H9 (cell line): ENCODE results near the gene ERC1. TPM values are rescaled to one million over a fixed set of nuclear protein-coding genes. Genes with fewer than 3 reads are reported as not detected.
A peak's percentile ranks its signal among the peaks of the same experiment; 100 is the strongest.

Experiments used
- DNase-seq: peaks from one replicate; pipeline ENCODE4 v3.0.0-alpha.2; 2017
- H2AFZ ChIP-seq: one replicate; pipeline ENCODE4 v1.6.1; 2013; ENCODE audit warnings: mild to moderate bottlenecking, low read length, control low read depth, moderate library complexity
- H2AK5ac ChIP-seq: 2 replicates; pipeline ENCODE4 v1.6.1; 2013; ENCODE audit warnings: low read length, control low read depth, mixed read lengths; ENCODE audit not compliant: insufficient read length
- H2BK120ac ChIP-seq: one replicate; pipeline ENCODE4 v1.6.1; 2013; ENCODE audit warnings: low read depth, mild to moderate bottlenecking, low read length, control low read depth, inconsistent platforms; ENCODE audit not compliant: poor library complexity, severe bottlenecking
- H2BK12ac ChIP-seq: 2 replicates; pipeline ENCODE4 v1.6.1; 2013; ENCODE audit warnings: low read length, control low read depth, mixed read lengths, low read depth; ENCODE audit not compliant: insufficient read length
- H2BK15ac ChIP-seq: 2 replicates; pipeline ENCODE4 v1.6.1; 2013; ENCODE audit warnings: low read depth, low read length, control low read depth
- H2BK20ac ChIP-seq: one replicate; pipeline ENCODE4 v1.6.1; 2013; ENCODE audit warnings: low read depth, mild to moderate bottlenecking, low read length, control low read depth, inconsistent platforms; ENCODE audit not compliant: poor library complexity, severe bottlenecking
- H2BK5ac ChIP-seq: 2 replicates; pipeline ENCODE4 v1.6.1; 2013; ENCODE audit warnings: low read length, control low read depth, mixed read lengths; ENCODE audit not compliant: insufficient read length
- H3K14ac ChIP-seq: 2 replicates; pipeline ENCODE4 v1.6.1; 2013; ENCODE audit warnings: low read length, control low read depth; ENCODE audit not compliant: insufficient read depth
- H3K18ac ChIP-seq: 2 replicates; pipeline ENCODE4 v1.6.1; 2013; ENCODE audit warnings: low read depth, mild to moderate bottlenecking, mixed read lengths, low read length, control low read depth; ENCODE audit not compliant: insufficient read length
- H3K23ac ChIP-seq: 2 replicates; pipeline ENCODE4 v1.6.1; 2013; ENCODE audit warnings: low read length, control low read depth, mixed read lengths, low read depth; ENCODE audit not compliant: insufficient read length
- H3K23me2 ChIP-seq: 2 replicates; pipeline ENCODE4 v1.6.1; 2013; ENCODE audit warnings: low read depth, mild to moderate bottlenecking, mixed read lengths, low read length, control low read depth; ENCODE audit not compliant: insufficient read length, poor library complexity, severe bottlenecking
- H3K27ac ChIP-seq: 2 replicates; pipeline ENCODE4 v1.5.1; 2013; ENCODE audit warnings: low read length, control low read depth, mixed read lengths, low read depth; ENCODE audit not compliant: insufficient read length
- H3K27me3 ChIP-seq: 2 replicates; pipeline ENCODE4 v1.6.1; 2013; ENCODE audit warnings: low read length, control low read depth, inconsistent platforms; ENCODE audit not compliant: insufficient read depth
- H3K4ac ChIP-seq: 2 replicates; pipeline ENCODE4 v1.6.1; 2013; ENCODE audit warnings: low read depth, mild to moderate bottlenecking, control low read depth, inconsistent platforms, low read length, moderate library complexity
- H3K4me1 ChIP-seq: 2 replicates; pipeline ENCODE4 v1.6.1; 2013; ENCODE audit warnings: low read length, control low read depth, inconsistent platforms; ENCODE audit not compliant: insufficient read depth
- H3K4me2 ChIP-seq: 2 replicates; pipeline ENCODE4 v1.6.1; 2013; ENCODE audit warnings: low read length, control low read depth, mixed read lengths; ENCODE audit not compliant: insufficient read length, insufficient read depth
- H3K56ac ChIP-seq: 2 replicates; pipeline ENCODE4 v1.6.1; 2013; ENCODE audit warnings: low read depth, mild to moderate bottlenecking, mixed read lengths, low read length, control low read depth; ENCODE audit not compliant: insufficient read length
- H3K79me1 ChIP-seq: 2 replicates; pipeline ENCODE4 v1.6.1; 2013; ENCODE audit warnings: low read depth, mild to moderate bottlenecking, moderate library complexity, low read length, control low read depth, inconsistent platforms; ENCODE audit not compliant: insufficient read depth, poor library complexity, severe bottlenecking
- H3K79me2 ChIP-seq: 2 replicates; pipeline ENCODE4 v1.6.1; 2013; ENCODE audit warnings: low read length, control low read depth, inconsistent platforms; ENCODE audit not compliant: insufficient read depth
- H3K9ac ChIP-seq: 2 replicates; pipeline ENCODE4 v1.6.1; 2013; ENCODE audit warnings: low read length, control low read depth, mixed read lengths; ENCODE audit not compliant: insufficient read length; ENCODE audit errors: extremely low read depth
- H3K9me3 ChIP-seq: one replicate; pipeline ENCODE4 v1.6.1; 2013; ENCODE audit warnings: low read depth, low read length, inconsistent platforms; ENCODE audit not compliant: control insufficient read depth
- H3T11ph ChIP-seq: one replicate; pipeline ENCODE4 v1.6.1; 2013; ENCODE audit warnings: mild to moderate bottlenecking, low read length, control low read depth, inconsistent platforms
- H4K20me1 ChIP-seq: one replicate; pipeline ENCODE4 v1.6.1; 2013; ENCODE audit not compliant: control insufficient read depth, insufficient read length, insufficient read depth
- H4K5ac ChIP-seq: 2 replicates; pipeline ENCODE4 v1.6.1; 2013; ENCODE audit warnings: low read depth, mild to moderate bottlenecking, mixed read lengths, low read length, control low read depth; ENCODE audit not compliant: insufficient read length
- H4K8ac ChIP-seq: replicated peaks from 2 replicates; pipeline ENCODE4 v1.6.1; 2013; ENCODE audit warnings: low read length, control low read depth, mixed read lengths, low read depth; ENCODE audit not compliant: insufficient read length
- H4K91ac ChIP-seq: 2 replicates; pipeline ENCODE4 v1.6.1; 2013; ENCODE audit warnings: low read depth, mild to moderate bottlenecking, moderate library complexity, mixed read lengths, low read length, control low read depth; ENCODE audit not compliant: insufficient read length
- H3K27ac Mint-ChIP-seq, 3 experiments: 2 replicates in 2 of 3; 3 replicates in 1 of 3; pipeline ENCODE4 v1.8.0; 2020 to 2021; ENCODE audit warnings: mixed read lengths in 3 of 3, mild to moderate bottlenecking in 1 of 3, moderate library complexity in 1 of 3
- H3K27me3 Mint-ChIP-seq: 2 replicates; pipeline ENCODE4 v1.8.0; 2021; ENCODE audit warnings: low read depth, mild to moderate bottlenecking, moderate library complexity, mixed read lengths
- H3K36me3 Mint-ChIP-seq, 3 experiments: 2 replicates in 2 of 3; 3 replicates in 1 of 3; pipeline ENCODE4 v1.8.0; 2020 to 2021; ENCODE audit warnings: low read depth in 3 of 3, mixed read lengths in 3 of 3; ENCODE audit not compliant: insufficient read depth in 1 of 3
- H3K4me1 Mint-ChIP-seq, 2 experiments: 2 replicates each; pipeline ENCODE4 v1.8.0; 2020; ENCODE audit warnings: mixed read lengths in 2 of 2
- H3K4me3 Mint-ChIP-seq, 2 experiments: 2 replicates in 1 of 2; 3 replicates in 1 of 2; pipeline ENCODE4 v1.8.0; 2020 to 2021; ENCODE audit warnings: mild to moderate bottlenecking in 2 of 2, mixed read lengths in 2 of 2, moderate library complexity in 1 of 2
- H3K9me3 Mint-ChIP-seq, 2 experiments: 2 replicates in 1 of 2; 3 replicates in 1 of 2; pipeline ENCODE4 v1.8.0; 2020; ENCODE audit warnings: mild to moderate bottlenecking in 2 of 2, mixed read lengths in 2 of 2, moderate library complexity in 1 of 2
- CTCF ChIP-seq: fragments of 200-600 bp; sonication (generic); conservative IDR thresholded peaks from 3 replicates; pipeline ENCODE4 v1.8.0; 2021; ENCODE audit warnings: antibody characterized with exemption, mild to moderate bottlenecking
- WGBS: extraction: QIAGEN DNeasy Blood & Tissue Kit; methylation state at CpG from one replicate; pipeline ENCODE4 v1.1.7; 2013; ENCODE audit warnings: missing lambda C conversion rate, low lambda C conversion rate, mixed read lengths; ENCODE audit not compliant: insufficient read length; ENCODE audit errors: extremely low coverage; 5-methylcytosine and 5-hydroxymethylcytosine counted together
- total RNA-seq: library from RNA; stranded (reverse); gene quantifications from 2 replicates; pipeline ENCODE4 v1.2.1, GENCODE V29; 2021

Gene ERC1
- total RNA-seq, 1 experiment from 2014 or later, result 51.2 TPM

GRCh38 chr12:1473418-1473817, 482.4 kb downstream of the ERC1 start:
- Histone ChIP-seq H2BK5ac (no peak overlapping the region), H3K56ac (no peak overlapping the region), H4K8ac (no peak overlapping the region), H3K14ac (no peak overlapping the region), H3K23ac (no peak overlapping the region), H2BK20ac (no peak overlapping the region), H3K79me1 (no peaks in the 10 kb centered on the region), H4K20me1 (no peaks in the 10 kb centered on the region), H3K4me2 (no peak overlapping the region), H3K23me2 (no peaks in the 10 kb centered on the region), H3K18ac (no peak overlapping the region), H3K9me3 (no peaks in the 10 kb centered on the region), H3K4me1 (no peaks in the 10 kb centered on the region), H4K91ac (no peak overlapping the region), H2BK15ac (no peak overlapping the region), H3T11ph (no peak overlapping the region), H3K27me3 (no peaks in the 10 kb centered on the region), H2BK120ac (no peak overlapping the region), H3K4ac (no peak overlapping the region), H2AFZ (no peak overlapping the region), H3K79me2 (no peaks in the 10 kb centered on the region), H3K27ac (no peak overlapping the region), H2BK12ac (no peak overlapping the region), H2AK5ac (no peak overlapping the region), H3K9ac (no peak overlapping the region), H4K5ac (no peak overlapping the region)
- Mint-ChIP-seq H3K27me3 (no peaks in the 10 kb centered on the region), H3K9me3 (no peaks in the 10 kb centered on the region), H3K4me1 (peaks cover 5 to 10% of the 10 kb centered on the region in 2 experiments; a peak in 3 of 4 replicates), H3K36me3 (peaks cover 3 to 11% (median 4%) of the 10 kb centered on the region in 3 experiments; a peak in 3 of 7 replicates), H3K4me3 (no peak overlapping the region), H3K27ac (peak overlapping the region in 1 of 3 experiments; percentile 54; a peak in 1 of 7 replicates)
- DNase-seq, result no peak
- no CpG with 5 or more reads among the region's 7 CpGs for WGBS
- TF ChIP-seq CTCF, result no peak
